Amniotic stem cell (primary cell): ENCODE data around the gene CCDC40.

Source experiments
- DNase-seq: peaks from one replicate; lab custom pipeline; 2025; lab: John Stamatoyannopoulos, UW

The CCDC40 gene

GRCh38 chr17:80102664-80103448 is 66.4 kb downstream of the CCDC40 start:
- DNase-seq: no peak

- DNase-seq: no peak
Observed at GRCh38 chr17:80103449-80104085, 67.1 kb downstream of the CCDC40 start.

- DNase-seq: no peak
Observed at GRCh38 chr17:80104321-80104955, 68.0 kb downstream of the CCDC40 start.

GRCh38 chr17:80104956-80105375 is 68.5 kb downstream of the CCDC40 start:
- no peak for DNase-seq

GRCh38 chr17:80105762-80106161 is 69.3 kb downstream of the CCDC40 start:
- no peak for DNase-seq

- no peak for DNase-seq
Observed at GRCh38 chr17:80106176-80106575, 69.7 kb downstream of the CCDC40 start.

GRCh38 chr17:80106751-80107150 is 70.3 kb downstream of the CCDC40 start:
- no peak for DNase-seq

- DNase-seq: no peak
Observed at GRCh38 chr17:80107231-80108021, 71.0 kb downstream of the CCDC40 start.

GRCh38 chr17:80108036-80108971 is 71.9 kb downstream of the CCDC40 start:
- no peak for DNase-seq

GRCh38 chr17:80109066-80109660 is 72.7 kb downstream of the CCDC40 start:
- no peak for DNase-seq

- DNase-seq: no peak
Observed at GRCh38 chr17:80109713-80110446, 73.4 kb downstream of the CCDC40 start.

- no peak for DNase-seq
Observed at GRCh38 chr17:80110447-80110812, 74.0 kb downstream of the CCDC40 start.

GRCh38 chr17:80110927-80111701 is 74.7 kb downstream of the CCDC40 start:
- no peak for DNase-seq

- no peak for DNase-seq
Observed at GRCh38 chr17:80111702-80112470, 75.4 kb downstream of the CCDC40 start.

GRCh38 chr17:80112471-80113032 is 76.1 kb downstream of the CCDC40 start:
- no peak for DNase-seq

GRCh38 chr17:80113033-80113484 is 76.6 kb downstream of the CCDC40 start:
- DNase-seq: no peak

- no peak for DNase-seq
Observed at GRCh38 chr17:80114758-80115157, 78.3 kb downstream of the CCDC40 start.

GRCh38 chr17:80115159-80115558 is 78.7 kb downstream of the CCDC40 start:
- DNase-seq: no peak
